OCI-LY7 (cell line): ENCODE results near the gene CATSPERZ. TPM values are rescaled to one million over a fixed set of nuclear protein-coding genes. Genes with fewer than 3 reads are reported as not detected.

Experiments
- BruUV-seq: library from RNA; stranded (reverse); fragments of 400-500 nt; replicated peaks from 2 replicates; lab custom pipeline; 2021; lab: Mats Ljungman, UMichigan
- CTCF ChIA-PET: fragments of 300-600 bp; sonication (Branson Sonifier 250); formaldehyde crosslinking; loops from one replicate; lab custom pipeline; 2022; ENCODE audit warnings: antibody characterized with exemption; ENCODE audit not compliant: unreplicated experiment; lab: Charles Lee
- POLR2A ChIA-PET: fragments of 300-600 bp; sonication (Branson Sonifier 250); formaldehyde crosslinking; loops from one replicate; lab custom pipeline; 2022; ENCODE audit warnings: antibody characterized with exemption; lab: Charles Lee
- DNase-seq: peaks from one replicate; pipeline ENCODE4 v3.0.0-alpha.2; 2015; ENCODE audit warnings: low spot score
- H2AFZ ChIP-seq: fragments of 200-600 bp; sonication (generic), shearing (Covaris generic); 2 replicates; pipeline ENCODE4 v1.6.1; 2014; ENCODE audit warnings: mild to moderate bottlenecking, antibody characterized with exemption, low read length, moderate library complexity
- H3K27ac ChIP-seq: fragments of 200-600 bp; sonication (generic); 2 replicates; pipeline ENCODE4 v1.5.1; 2014; ENCODE audit warnings: mixed run types, low read depth, mild to moderate bottlenecking, moderate library complexity, low read length, inconsistent platforms; ENCODE audit not compliant: poor library complexity, severe bottlenecking
- H3K36me3 ChIP-seq: fragments of 200-600 bp; sonication (generic); 2 replicates; pipeline ENCODE4 v1.6.1; 2014; ENCODE audit warnings: mild to moderate bottlenecking, antibody characterized with exemption, low read length, moderate library complexity, mixed read lengths; ENCODE audit not compliant: insufficient read depth
- H3K4me1 ChIP-seq: fragments of 200-600 bp; sonication (generic); 2 replicates; pipeline ENCODE4 v1.5.1; 2014; ENCODE audit warnings: mild to moderate bottlenecking, low read length; ENCODE audit not compliant: insufficient read depth, poor library complexity, severe bottlenecking
- H3K4me2 ChIP-seq: fragments of 200-600 bp; sonication (generic); 2 replicates; pipeline ENCODE4 v1.6.1; 2014; ENCODE audit warnings: mild to moderate bottlenecking, low read length
- H3K4me3 ChIP-seq: fragments of 200-600 bp; sonication (generic); 2 replicates; pipeline ENCODE4 v1.5.1; 2014; ENCODE audit warnings: mild to moderate bottlenecking, low read depth, low read length; ENCODE audit not compliant: poor library complexity, severe bottlenecking
- H3K79me2 ChIP-seq: fragments of 200-600 bp; sonication (generic); 2 replicates; pipeline ENCODE4 v1.6.1; 2016; ENCODE audit warnings: low read depth, mild to moderate bottlenecking, low read length, moderate library complexity, mixed read lengths; ENCODE audit not compliant: insufficient read depth
- H3K9me2 ChIP-seq: fragments of 200-600 bp; sonication (generic); 2 replicates; pipeline ENCODE4 v1.6.1; 2016; ENCODE audit warnings: mild to moderate bottlenecking, low read length, mixed read lengths; ENCODE audit not compliant: insufficient read depth
- H3K9me3 ChIP-seq: fragments of 200-600 bp; sonication (generic); 2 replicates; pipeline ENCODE4 v1.6.1; 2014; ENCODE audit warnings: mild to moderate bottlenecking, mixed run types, low read length, mixed read lengths
- H4K20me1 ChIP-seq: fragments of 200-600 bp; sonication (generic); 2 replicates; pipeline ENCODE4 v1.6.1; 2014; ENCODE audit warnings: mild to moderate bottlenecking, antibody characterized with exemption, low read length, moderate library complexity, mixed read lengths; ENCODE audit not compliant: insufficient read depth
- CTCF ChIP-seq: fragments of 200-600 bp; sonication (generic); conservative IDR thresholded peaks from 2 replicates; pipeline ENCODE4 v1.5.1; 2014; ENCODE audit warnings: mild to moderate bottlenecking, antibody characterized with exemption, low read length, moderate library complexity, mixed read lengths
- EZH2phosphoT487 ChIP-seq: fragments of 200-600 bp; sonication (generic); IDR thresholded peaks from 2 replicates; pipeline ENCODE4 v1.6.1; 2018; ENCODE audit warnings: low read depth, borderline replicate concordance, mild to moderate bottlenecking, mixed run types, antibody characterized with exemption, low read length, moderate library complexity, mixed read lengths
- intact Hi-C: fragments of 100-400 bp; cut with micrococcal nuclease; formaldehyde crosslinking; loops from one replicate; pipeline ENCODE4 v1.10.0; 2022; ENCODE audit not compliant: unreplicated experiment
- total RNA-seq, 2 experiments: library from RNA; depleted of rRNA in 1 of 2; stranded (reverse); fragments of >200 nt in 1 of 2; shearing (Covaris generic) in 1 of 2; gene quantifications; 2 replicates each; pipeline ENCODE4 v1.2.3, GENCODE V29; 2014 to 2022

Gene CATSPERZ
- total RNA-seq, 2 experiments from 2014 or later: 0.38 TPM; not detected in 1

- no peak for DNase-seq
- no peak overlapping the region for H3K4me3 ChIP-seq
- no peaks in the 10 kb centered on the region for H3K9me2 ChIP-seq
- intact Hi-C loops: loop anchor here (1.0 kb wide), 1 partner anchor 13 kb away; the partner anchor contains the start of gene PRDX5
- ChIA-PET CTCF (interaction anchor here (1.4 kb wide), 1 partner anchor 13 kb away, joined by 9 read pairs; the partner anchor contains the start of genes PRDX5 and TRMT112), POLR2A (interaction anchor here (1.1 to 1.9 kb wide), 2 partner anchors 13 to 26 kb away, joined by 3 to 11 read pairs; partner anchors contain the start of genes PRDX5 and TRMT112)
- H4K20me1 ChIP-seq: no peaks in the 10 kb centered on the region
- BruUV-seq: no TSS peak
- no peak overlapping the region for H3K4me2 ChIP-seq
- no peak overlapping the region for H2AFZ ChIP-seq
- H3K79me2 ChIP-seq: no peaks in the 10 kb centered on the region
- no peak overlapping the region for H3K27ac ChIP-seq
- peaks cover 9% of the 10 kb centered on the region; the same call in 1 of the 2 replicates for H3K36me3 ChIP-seq
- H3K9me3 ChIP-seq: no peaks in the 10 kb centered on the region
- TF ChIP-seq CTCF: no peak
- TF ChIP-seq EZH2phosphoT487: no peak
- H3K4me1 ChIP-seq: peaks cover 22% of the 10 kb centered on the region
Observed at GRCh38 chr11:64330888-64331287, 30.7 kb downstream of the CATSPERZ start.

- TF ChIP-seq EZH2phosphoT487 (no peak), CTCF (peak; percentile 72)
Observed at GRCh38 chr11:64331569-64332371, 31.6 kb downstream of the CATSPERZ start.

More at GRCh38 chr11:64331569-64332371, 31.6 kb downstream of the CATSPERZ start:
- H3K9me2 ChIP-seq: no peaks in the 10 kb centered on the region
- H3K27ac ChIP-seq: no peak overlapping the region
- intact Hi-C loops: loop anchor here (1.0 kb wide), 1 partner anchor 13 kb away; the partner anchor contains the start of gene PRDX5
- no peak overlapping the region for H3K4me3 ChIP-seq
- no peaks in the 10 kb centered on the region for H3K79me2 ChIP-seq
- ChIA-PET CTCF (interaction anchor here (0.9 to 1.4 kb wide), 3 partner anchors 14 to 25 kb away, joined by 3 to 9 read pairs (median 6); partner anchors contain the start of genes PRDX5 and TRMT112), POLR2A (interaction anchor here (1.1 to 1.9 kb wide), 3 partner anchors 8 to 27 kb away, joined by 3 to 11 read pairs (median 4); partner anchors contain the start of genes PRDX5 and TRMT112)
- H3K4me2 ChIP-seq: peak overlapping the region; percentile 20; the same call in 1 of the 2 replicates
- no TSS peak for BruUV-seq
- H3K9me3 ChIP-seq: no peaks in the 10 kb centered on the region
- H2AFZ ChIP-seq: no peak overlapping the region
- H3K4me1 ChIP-seq: peaks cover 31% of the 10 kb centered on the region
- no peaks in the 10 kb centered on the region for H4K20me1 ChIP-seq
- H3K36me3 ChIP-seq: peaks cover 9% of the 10 kb centered on the region; the same call in 1 of the 2 replicates
- DNase-seq: peak; percentile 57
